GM06990 (cell line): ENCODE results near the gene ATXN7L1.

ENCODE experiments used
- DNase-seq: peaks from one replicate; pipeline ENCODE4 v3.0.0-alpha.2; 2011; ENCODE audit not compliant: insufficient read length; ENCODE audit errors: extremely low read depth
- H3K27me3 ChIP-seq: replicated peaks from 2 replicates; pipeline ENCODE4 v1.6.0; 2011; ENCODE audit warnings: low read length; ENCODE audit not compliant: control insufficient read depth, insufficient read depth
- H3K36me3 ChIP-seq: 2 replicates; pipeline ENCODE4 v1.5.1; 2011; ENCODE audit warnings: low read length; ENCODE audit not compliant: control insufficient read depth, insufficient read depth
- H3K4me3 ChIP-seq: replicated peaks from 2 replicates; pipeline ENCODE4 v1.5.1; 2011; ENCODE audit warnings: low read depth, mild to moderate bottlenecking, control low read depth, low read length
- TF ChIP-seq, protein P1 (sequence below): IDR thresholded peaks from 2 replicates; pipeline ENCODE4 v1.5.1; 2011; ENCODE audit warnings: low read length, control low read depth, mild to moderate bottlenecking, inconsistent platforms; ENCODE audit not compliant: insufficient read depth, poor library complexity, severe bottlenecking

ATXN7L1 gene

DNA sequence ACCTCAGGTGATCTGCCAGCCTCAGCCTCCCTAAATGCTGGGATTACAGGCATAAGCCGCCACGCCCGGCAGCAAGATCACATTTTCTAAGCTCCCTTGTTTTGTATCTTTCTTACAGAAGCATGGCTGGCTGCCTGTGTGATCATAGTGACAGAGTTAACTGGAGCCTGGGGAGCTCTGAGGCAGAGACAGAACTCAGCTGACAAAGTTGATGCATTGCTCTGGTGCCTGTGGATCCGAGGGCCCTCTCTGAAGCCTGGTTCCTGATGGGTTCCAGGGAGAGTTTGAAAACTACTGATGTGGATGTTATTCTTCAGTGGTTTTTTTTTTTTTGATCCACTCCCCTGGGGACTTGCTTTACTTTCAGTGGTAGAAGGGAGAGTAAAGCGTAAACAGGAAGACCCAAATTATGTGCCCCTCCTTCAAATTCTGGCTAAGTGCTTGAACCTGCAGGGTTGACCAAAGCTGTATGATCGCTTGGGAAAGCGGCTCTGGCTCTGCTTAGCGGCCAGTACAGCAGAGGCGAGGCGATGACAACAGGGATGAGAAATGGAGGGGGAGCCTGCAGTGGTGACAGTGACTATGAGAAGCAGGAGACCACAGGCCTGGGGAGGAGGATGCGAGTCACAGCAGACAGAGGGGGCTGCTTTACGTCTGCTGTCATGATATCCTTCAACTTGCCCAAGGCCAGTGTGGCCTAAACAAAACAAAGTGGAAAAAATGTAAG lies 288.3 kb downstream of the ATXN7L1 start:
- no peak for DNase-seq

DNA sequence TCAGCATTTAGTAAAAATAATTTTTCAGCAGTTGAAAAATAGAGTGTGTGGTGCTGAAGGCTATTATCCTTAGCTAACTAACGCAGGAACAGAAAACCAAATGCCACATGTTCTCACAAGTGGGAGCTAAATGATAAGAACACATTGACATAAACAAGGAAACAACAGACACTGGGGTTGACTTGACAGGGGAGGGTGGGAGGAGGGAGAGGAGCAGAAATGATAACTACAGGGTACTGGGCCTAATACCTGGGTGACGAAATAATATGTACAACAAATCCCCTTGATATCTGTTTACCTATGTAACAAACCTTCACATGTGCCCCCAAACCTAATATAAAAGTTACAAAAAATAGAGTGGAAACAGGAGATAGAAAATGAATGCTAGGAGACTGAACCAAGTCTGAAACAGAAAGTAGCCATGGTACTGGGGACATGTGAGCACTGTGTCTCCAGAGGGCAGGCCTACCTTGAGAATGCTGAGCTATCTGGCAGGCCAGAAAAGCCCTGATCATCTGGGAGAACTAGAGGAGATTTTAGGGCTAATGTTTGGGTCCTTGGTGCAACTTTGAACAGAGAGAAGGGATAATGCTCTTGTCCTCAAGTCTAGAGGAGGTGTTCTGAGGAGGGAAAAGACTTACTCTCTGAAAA lies 290.4 kb downstream of the ATXN7L1 start:
- TF ChIP-seq, protein P1, sequence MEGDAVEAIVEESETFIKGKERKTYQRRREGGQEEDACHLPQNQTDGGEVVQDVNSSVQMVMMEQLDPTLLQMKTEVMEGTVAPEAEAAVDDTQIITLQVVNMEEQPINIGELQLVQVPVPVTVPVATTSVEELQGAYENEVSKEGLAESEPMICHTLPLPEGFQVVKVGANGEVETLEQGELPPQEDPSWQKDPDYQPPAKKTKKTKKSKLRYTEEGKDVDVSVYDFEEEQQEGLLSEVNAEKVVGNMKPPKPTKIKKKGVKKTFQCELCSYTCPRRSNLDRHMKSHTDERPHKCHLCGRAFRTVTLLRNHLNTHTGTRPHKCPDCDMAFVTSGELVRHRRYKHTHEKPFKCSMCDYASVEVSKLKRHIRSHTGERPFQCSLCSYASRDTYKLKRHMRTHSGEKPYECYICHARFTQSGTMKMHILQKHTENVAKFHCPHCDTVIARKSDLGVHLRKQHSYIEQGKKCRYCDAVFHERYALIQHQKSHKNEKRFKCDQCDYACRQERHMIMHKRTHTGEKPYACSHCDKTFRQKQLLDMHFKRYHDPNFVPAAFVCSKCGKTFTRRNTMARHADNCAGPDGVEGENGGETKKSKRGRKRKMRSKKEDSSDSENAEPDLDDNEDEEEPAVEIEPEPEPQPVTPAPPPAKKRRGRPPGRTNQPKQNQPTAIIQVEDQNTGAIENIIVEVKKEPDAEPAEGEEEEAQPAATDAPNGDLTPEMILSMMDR = no peak

More for the DNA sequence above, 288.3 kb downstream of the ATXN7L1 start:
- TF ChIP-seq, protein P1 = no peak
- no peaks in the 10 kb centered on the region for H3K36me3 ChIP-seq
- H3K27me3 ChIP-seq = no peaks in the 10 kb centered on the region
- H3K4me3 ChIP-seq = no peak overlapping the region

DNA sequence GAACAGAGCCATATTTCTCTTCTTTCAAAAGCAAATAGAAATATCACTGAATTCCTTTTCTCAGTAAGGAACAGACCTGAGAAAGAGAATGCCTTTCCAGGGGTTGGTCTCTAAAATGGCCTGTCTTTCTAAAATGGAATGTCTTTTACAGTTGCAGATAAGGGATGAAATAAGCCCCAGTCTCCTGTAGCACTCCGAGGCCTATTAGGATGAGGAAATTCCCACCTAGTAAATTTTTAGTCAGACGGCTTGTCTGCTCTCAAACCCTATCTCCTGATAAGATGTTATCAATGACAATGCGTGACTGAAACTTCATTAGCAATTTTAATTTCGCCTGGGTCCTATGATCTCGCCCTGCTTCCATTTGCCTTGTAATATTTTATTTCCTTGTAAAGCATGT lies 292.2 kb downstream of the ATXN7L1 start:
- DNase-seq = no peak
- Histone ChIP-seq H3K27me3 (no peaks in the 10 kb centered on the region), H3K36me3 (no peaks in the 10 kb centered on the region), H3K4me3 (no peak overlapping the region)
- TF ChIP-seq, protein P1 = no peak

More for the DNA sequence above, 290.4 kb downstream of the ATXN7L1 start:
- Histone ChIP-seq H3K27me3 (no peaks in the 10 kb centered on the region), H3K4me3 (no peak overlapping the region), H3K36me3 (no peaks in the 10 kb centered on the region)
- DNase-seq = no peak

DNA sequence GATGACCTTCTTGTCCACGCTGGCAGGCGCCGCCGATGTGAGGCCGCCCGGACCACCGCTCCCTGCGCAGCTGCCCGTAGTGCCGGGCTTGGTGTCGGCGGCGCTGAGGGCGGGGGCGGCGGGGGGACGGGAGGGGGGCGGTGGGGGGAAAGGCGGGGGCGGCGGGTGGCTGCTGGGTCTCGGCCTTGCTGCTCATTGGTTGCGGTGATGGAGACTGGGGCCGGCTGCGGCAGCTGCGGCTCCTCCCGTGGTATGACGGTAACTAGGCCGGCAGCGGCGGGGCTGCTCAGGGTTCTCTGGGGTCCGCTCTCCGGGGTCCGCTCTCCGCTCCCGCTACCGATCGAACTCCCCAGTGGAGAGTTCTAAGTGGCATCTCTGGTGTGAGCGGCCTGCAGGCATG lies 293.3 kb downstream of the ATXN7L1 start:
- Histone ChIP-seq H3K36me3 (no peaks in the 10 kb centered on the region), H3K4me3 (no peak overlapping the region), H3K27me3 (no peaks in the 10 kb centered on the region)
- TF ChIP-seq, protein P1 = no peak
- DNase-seq = no peak

DNA sequence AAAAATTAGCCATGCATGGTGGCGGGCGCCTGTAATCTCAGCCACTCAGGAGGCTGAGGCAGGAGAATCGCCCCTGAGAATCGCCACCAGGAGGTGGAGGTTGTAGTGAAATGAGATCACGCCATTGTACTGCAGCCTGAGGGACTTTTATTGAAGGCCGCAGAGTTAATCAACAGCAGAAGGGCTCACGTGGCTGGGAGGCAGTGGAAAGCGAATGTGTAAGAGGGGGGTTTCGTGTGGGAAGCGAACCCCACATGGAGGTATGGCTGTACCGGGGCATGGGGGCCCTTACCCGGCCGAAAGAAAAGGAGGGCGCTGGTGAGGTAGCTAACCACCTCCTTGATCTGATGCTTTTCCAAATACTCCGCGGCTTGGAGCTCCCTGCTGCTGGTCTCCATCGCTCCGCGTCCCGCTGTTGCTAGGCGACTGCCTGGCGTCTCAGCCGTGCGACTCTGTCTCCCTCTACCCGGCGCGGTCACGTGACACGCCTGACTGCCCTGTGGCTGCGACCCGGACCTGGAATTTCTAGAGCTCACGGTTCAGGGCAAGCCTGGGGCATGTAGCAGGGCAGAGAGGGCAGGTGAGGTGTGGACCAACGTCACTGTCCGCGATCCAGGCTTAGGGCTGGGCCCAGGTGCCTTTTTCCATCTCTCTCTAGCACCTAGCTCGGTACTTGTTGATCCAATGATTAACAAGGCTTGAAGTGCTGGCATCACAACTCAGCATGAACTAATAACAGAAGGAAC lies 295.2 kb downstream of the ATXN7L1 start, which contains the start of gene EFCAB10:
EFCAB10 (minus strand) TSS at position 428 of the 746 bp plus-strand sequence; CDS start at position 398, 30 bp downstream.
- Histone ChIP-seq H3K4me3 (peak within 1 kb of the TSS; percentile 52), H3K27me3 (no peaks in the 10 kb centered on the region), H3K36me3 (no peaks in the 10 kb centered on the region)
- TF ChIP-seq, protein P1 = no peak
- peak; percentile 65 for DNase-seq
